Tibial nerve (tissue), 4 donors: ENCODE results near the gene PLEKHF1.

Experiments used
- CTCF ChIP-seq, 5 experiments: fragments of 200-600 bp in 3 of 5; fragments of 450-650 bp in 2 of 5; sonication (generic) in 3 of 5; IDR thresholded peaks; one replicate each; pipeline ENCODE4 v1.5.1; 2016 to 2019; ENCODE audit warnings: antibody characterized with exemption in 5 of 5, mild to moderate bottlenecking in 3 of 5, moderate library complexity in 2 of 5
- EP300 ChIP-seq, 2 donors: sonication (generic); formaldehyde crosslinking; IDR thresholded peaks; one replicate each; pipeline ENCODE4 v1.6.1; 2017; ENCODE audit warnings: antibody characterized with exemption in 2 of 2, mild to moderate bottlenecking in 1 of 2
- POLR2A ChIP-seq, 2 donors: fragments of 450-650 bp; IDR thresholded peaks; one replicate each; pipeline ENCODE4 v1.6.1; 2017; ENCODE audit warnings: antibody characterized with exemption in 2 of 2, mild to moderate bottlenecking in 2 of 2, moderate library complexity in 2 of 2

- TF ChIP-seq POLR2A (IDR thresholded peaks at IDR 0.05) (no peak), CTCF (IDR thresholded peaks at IDR 0.05) (no peak), EP300 (IDR thresholded peaks at IDR 0.05) (no peak)
These were observed 21.8 kb upstream of the PLEKHF1 start for GRCh38 chr19:29643361-29643935.
